ENCODE measurements around the gene SETD3. TPM values are rescaled to one million over a fixed set of nuclear protein-coding genes. Genes with fewer than 3 reads are reported as not detected.
"Not testable (repeated sequence)": the region's sequence is repeated elsewhere in the genome, so short reads cannot be mapped to it uniquely, and the experiment has no call there.

SETD3 gene
- polyA plus RNA-seq, 3 donors = 19.8 to 45.5 (median 37.8) TPM

DNA sequence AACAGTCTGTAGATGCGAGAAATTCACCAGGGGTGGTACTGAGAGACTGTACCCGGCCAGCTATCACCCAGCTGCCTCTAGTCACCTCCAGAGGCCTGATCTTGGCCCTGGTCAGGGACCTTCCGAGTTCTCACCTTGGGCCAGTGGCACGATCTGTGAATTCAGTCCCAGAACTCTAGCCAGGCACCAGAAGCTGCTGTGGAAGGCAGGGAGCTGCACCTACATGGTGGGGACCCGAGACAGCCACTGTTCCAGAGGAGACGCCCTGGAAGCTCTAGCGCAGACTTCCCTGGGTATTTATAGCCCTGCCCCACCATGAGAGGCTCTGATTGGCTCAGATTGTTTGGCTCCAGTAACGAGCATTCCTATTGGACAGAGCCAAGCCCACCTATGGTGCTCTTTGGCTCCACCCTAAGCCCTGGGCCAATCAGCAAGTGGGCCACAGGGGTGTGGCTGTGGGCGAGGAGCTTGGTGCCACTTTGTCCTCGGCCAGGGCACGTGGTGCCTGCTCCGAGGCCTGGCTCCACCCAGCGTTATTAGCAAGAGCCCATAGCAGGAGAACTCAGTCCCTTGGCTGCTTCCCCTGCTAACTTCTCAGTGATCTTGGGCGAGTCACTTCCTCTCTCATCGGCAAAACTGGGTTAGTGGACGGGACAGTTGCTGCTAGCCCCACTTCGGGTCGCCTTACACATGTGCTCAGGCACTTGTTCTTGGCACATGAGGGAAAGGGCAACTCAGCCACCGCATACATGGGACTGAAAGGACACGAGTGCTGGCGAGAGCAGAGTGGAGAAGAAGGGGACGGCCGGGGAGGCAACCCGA, 119.7 kb downstream of the SETD3 start:
- H3K27ac ChIP-seq (ENCODE audit: low read depth, low read length) = no peak overlapping the region
- WGBS, 3 donors = 89 to 94% (median 91%) methylated on average over 24 of the region's 24 CpGs

- H3K27ac ChIP-seq (ENCODE audit: low read depth, low read length) = no peak overlapping the region
- 90 to 95% (median 92%) methylated on average over 5 of the region's 5 CpGs for WGBS, 3 donors
Measured at GRCh38 chr14:99359906-99360305, 120.8 kb downstream of the SETD3 start.

- 67 to 77% (median 71%) methylated on average over 12 of the region's 12 CpGs for WGBS, 3 donors
- H3K27ac ChIP-seq (ENCODE audit: low read depth, low read length) = no peak overlapping the region
Measured at GRCh38 chr14:99357916-99358390, 122.7 kb downstream of the SETD3 start.

- H3K27ac ChIP-seq (ENCODE audit: low read depth, low read length) = no peak overlapping the region
- WGBS, 3 donors = 75 to 84% (median 76%) methylated on average over 15 of the region's 15 CpGs
Measured at GRCh38 chr14:99357151-99357915, 123.3 kb downstream of the SETD3 start.

GRCh38 chr14:99356031-99356608, 124.5 kb downstream of the SETD3 start:
- H3K27ac ChIP-seq (ENCODE audit: low read depth, low read length) = no peak overlapping the region
- WGBS, 3 donors = 84 to 88% (median 86%) methylated on average over 15 of the region's 15 CpGs

DNA sequence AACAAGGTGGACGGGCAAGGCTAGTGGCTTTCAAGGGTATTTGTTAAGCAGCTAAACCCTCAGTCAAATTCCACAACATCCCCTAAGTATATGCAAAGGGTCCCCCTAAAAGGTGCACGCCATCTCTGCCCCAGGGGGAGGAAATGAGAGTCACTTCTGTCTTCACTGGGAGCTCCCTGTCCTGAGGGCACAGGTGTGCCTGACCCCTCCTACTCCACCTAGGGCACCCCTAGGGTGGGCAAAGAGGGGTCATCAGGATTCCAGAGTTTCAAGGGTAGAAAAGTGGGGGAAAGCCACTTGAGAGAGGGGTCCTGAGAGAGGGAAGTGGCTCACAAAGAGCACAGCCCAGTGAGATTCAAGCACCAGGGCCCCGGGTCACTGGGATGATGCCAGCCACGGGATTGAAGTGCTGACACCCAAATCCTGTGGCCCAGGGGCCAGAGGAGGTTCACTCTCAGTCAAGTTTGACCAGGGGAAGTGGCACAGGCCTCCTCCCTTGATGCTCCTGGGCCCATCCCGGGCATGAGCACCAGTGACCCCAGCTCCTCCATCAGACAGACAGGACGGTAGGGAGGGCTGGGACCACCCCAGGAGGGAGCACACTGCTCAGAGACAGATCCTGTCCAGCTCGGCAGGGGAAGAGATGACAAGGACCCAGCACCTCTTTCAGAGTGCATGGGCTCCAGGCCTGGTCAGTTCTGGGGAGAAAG, 126.3 kb downstream of the SETD3 start:
- H3K27ac ChIP-seq (ENCODE audit: low read depth, low read length) = no peak overlapping the region
- 81 to 95% (median 84%) methylated on average over 7 of the region's 7 CpGs for WGBS, 3 donors

DNA sequence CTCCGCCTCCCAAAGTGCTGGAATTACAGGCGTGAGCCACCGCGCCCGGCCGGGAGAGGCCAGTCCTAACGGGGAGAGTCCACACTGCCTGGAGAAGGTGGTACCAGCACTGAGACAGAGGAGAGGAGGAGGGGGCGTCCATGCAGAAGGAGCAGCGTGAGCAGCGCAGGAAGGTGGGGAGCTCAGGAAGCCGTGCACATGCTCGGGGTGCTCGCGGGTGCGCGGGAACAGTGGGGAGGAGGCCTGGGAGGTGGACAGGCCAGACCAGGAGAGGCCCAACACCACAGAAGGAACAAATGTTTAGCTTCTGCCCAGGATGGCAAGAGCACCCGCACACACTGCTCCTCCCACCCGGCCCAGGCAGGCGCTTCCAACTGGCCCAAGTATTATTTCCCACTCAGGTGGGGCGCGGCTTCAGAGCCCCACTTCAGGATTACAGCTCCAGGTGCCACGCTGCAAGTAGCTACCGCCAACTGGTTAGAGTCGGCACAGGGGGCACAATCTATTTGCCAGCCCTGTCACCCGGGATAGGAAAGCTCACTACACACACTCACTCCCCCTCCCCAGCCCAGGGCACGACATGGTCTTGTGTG, 127.9 kb downstream of the SETD3 start:
- 85 to 93% (median 88%) methylated on average over 26 of the region's 26 CpGs for WGBS, 3 donors
- H3K27ac ChIP-seq (ENCODE audit: low read depth, low read length) = no peak overlapping the region

- no peak overlapping the region for H3K27ac ChIP-seq (ENCODE audit: low read depth, low read length)
- WGBS, 3 donors = 63 to 69% (median 66%) methylated on average over 14 of the region's 14 CpGs
Measured at GRCh38 chr14:99351166-99352007, 129.3 kb downstream of the SETD3 start.

DNA sequence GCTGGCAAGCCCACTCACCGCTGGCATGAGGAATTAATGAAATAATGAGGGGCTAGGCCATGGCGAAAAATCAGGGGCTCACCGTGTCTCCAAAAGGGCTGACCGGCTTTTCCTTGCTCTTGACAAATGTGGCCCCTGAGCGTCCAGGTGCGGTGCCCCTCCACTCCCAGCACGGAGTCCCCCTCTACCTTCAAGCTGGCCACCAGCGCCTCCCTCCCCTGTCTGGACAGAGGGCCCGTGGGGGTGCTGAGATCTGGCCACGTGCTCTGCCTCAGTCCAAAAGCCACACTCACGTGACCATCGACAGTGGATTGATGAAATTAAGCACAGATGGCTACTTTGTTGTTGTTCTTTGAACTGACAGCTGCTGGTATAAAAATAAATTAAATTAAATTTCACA, 129.9 kb downstream of the SETD3 start:
- WGBS, 3 donors = 82 to 91% (median 86%) methylated on average over 12 of the region's 12 CpGs
- H3K27ac ChIP-seq (ENCODE audit: low read depth, low read length) = no peak overlapping the region

DNA sequence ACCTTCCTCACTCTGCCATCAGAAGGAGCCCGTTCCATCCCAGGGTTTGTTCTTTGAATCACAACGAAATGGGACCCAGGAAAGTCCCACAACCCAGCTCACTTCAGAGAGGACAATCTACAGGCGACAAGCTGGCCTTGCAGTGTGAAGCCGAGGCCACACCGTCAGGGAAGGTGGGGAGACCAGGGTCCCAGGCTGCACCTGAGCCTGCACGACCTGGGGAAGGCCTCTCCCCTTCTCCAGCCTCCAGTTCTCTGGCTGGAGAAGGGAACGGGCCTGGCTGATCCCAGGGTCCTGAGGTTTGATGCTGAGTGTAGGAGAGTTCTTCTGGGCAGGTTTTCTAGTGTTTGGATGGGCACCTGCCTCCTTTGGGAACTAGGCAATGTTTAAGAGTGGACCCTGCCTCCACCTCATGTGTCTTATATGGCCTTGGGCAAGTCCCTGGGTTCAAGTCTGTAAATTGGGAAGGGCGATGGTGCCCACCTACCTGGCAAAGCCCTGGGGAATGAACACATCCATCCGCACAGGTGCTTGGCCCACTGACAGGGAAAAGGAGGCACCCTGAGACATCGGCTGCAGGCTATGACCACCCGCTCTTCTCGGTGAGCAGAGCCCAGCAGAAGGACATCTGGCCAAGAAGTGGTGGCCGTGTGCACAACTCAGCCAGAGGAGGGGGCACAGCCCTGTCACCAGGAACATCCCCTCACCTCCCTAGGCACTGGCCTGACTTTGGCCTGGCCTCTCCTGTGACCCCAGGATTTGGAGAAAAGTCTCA, 130.8 kb downstream of the SETD3 start:
- WGBS, 3 donors = 88 to 93% (median 88%) methylated on average over 12 to 13 of the region's 13 CpGs

DNA sequence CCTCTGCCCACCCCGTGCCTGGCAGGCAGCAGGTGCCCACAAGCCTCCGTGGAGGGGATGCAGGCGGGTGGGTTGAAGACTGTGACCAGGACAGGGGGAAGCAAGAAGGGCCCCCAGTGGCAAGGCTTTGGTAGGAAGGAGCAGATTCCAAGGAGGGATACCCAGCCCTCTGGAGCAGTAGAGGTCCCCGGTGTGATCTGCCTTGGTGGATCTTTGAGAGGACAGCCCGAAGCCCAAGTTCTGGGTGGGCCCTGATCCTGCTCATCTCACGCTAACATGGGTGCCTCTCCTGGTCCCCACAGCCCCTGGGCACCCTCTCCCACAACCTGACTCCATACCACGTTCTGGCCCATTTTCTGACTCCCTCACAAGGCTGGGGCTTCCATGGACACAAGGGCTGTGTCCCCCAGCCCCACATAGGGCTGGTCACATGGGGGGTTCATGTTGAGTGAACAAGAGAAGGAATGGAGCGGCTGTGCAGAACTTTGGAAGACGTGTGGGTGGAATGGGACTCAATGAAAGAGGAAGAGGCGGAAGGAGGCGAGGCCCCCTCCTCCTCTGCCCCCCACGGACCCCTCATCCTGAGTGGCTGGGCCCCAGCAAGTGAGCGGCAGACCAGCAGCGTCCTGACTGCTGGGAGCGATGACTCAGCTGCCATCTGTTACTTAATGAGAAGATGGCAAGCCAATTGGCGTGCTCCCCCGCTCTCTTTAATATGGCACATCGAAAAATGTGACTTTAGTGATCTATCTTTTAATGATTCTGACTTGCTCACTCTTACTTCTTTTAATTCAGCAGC, 131.6 kb downstream of the SETD3 start:
- WGBS, 3 donors = 78 to 79% (median 78%) methylated on average over 18 of the region's 18 CpGs
- no peak overlapping the region for H3K27ac ChIP-seq (ENCODE audit: low read depth, low read length)

More for the DNA sequence above, 130.8 kb downstream of the SETD3 start:
- H3K27ac ChIP-seq (ENCODE audit: low read depth, low read length) = no peak overlapping the region

- 93 to 97% (median 95%) methylated on average over 31 of the region's 31 CpGs for WGBS, 3 donors
Measured at GRCh38 chr14:99348231-99348630, 132.4 kb downstream of the SETD3 start.

More at GRCh38 chr14:99348231-99348630, 132.4 kb downstream of the SETD3 start:
- not testable (repeated sequence) for H3K27ac ChIP-seq (ENCODE audit: low read depth, low read length)

All from adipose tissue (tissue), 3 donors.